Transverse colon (tissue), 4 donors: ENCODE data around the gene ERVFRD-1.

Experiments used
- CTCF ChIP-seq, 5 experiments: fragments of 200-600 bp in 3 of 5; fragments of 450-650 bp in 2 of 5; sonication (generic) in 3 of 5; IDR thresholded peaks; 1 replicate in 2 of 5; 2 replicates in 3 of 5; pipeline ENCODE4 v1.5.1; 2016 to 2017; ENCODE audit warnings: antibody characterized with exemption in 5 of 5, inconsistent platforms in 3 of 5, mild to moderate bottlenecking in 2 of 5, moderate library complexity in 1 of 5
- EP300 ChIP-seq: sonication (generic); formaldehyde crosslinking; IDR thresholded peaks from one replicate; pipeline ENCODE4 v1.6.1; 2017; ENCODE audit warnings: antibody characterized with exemption, low read depth
- POLR2A ChIP-seq: fragments of 450-650 bp; IDR thresholded peaks from one replicate; pipeline ENCODE4 v1.6.1; 2016; ENCODE audit warnings: antibody characterized with exemption, mild to moderate bottlenecking, moderate library complexity
- POLR2AphosphoS5 ChIP-seq, 3 donors: sonication (generic); formaldehyde crosslinking; IDR thresholded peaks; one replicate each; pipeline ENCODE4 v1.6.1; 2016; ENCODE audit warnings: antibody characterized with exemption in 3 of 3

DNA sequence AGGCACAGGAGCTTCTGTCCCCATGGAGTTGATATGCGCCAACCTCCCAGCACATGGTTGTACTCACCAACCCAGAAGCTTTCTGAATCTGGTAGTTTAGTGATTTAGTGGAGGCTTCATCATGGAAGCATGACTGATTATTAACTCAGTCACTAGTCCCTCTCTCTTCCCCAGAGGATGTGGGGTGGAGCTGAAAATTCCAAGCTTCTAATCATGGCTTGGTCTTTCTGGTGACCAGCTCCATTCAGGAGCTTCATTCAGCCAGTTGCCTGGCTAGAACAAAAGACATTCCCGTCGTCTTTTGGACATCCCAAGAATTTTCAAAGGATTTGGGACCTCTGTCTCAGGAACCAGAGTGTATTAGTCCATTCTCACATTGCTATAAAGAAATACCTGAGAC lies 31.2 kb downstream of the ERVFRD-1 start:
- TF ChIP-seq EP300 (no peak), CTCF (IDR thresholded peaks at IDR 0.05) (no peak), POLR2A (no peak), POLR2AphosphoS5 (IDR thresholded peaks at IDR 0.05) (no peak)
